HG02571 (cell line): Measurements from ENCODE around the gene PTK6.

ENCODE experiments used
- ATAC-seq: cut with Tn5 transposase; IDR thresholded peaks from one replicate; pipeline ENCODE4 v1.9.1; 2021; ENCODE audit warnings: mild to moderate bottlenecking, moderate library complexity; ENCODE audit not compliant: unreplicated experiment

The PTK6 gene

DNA sequence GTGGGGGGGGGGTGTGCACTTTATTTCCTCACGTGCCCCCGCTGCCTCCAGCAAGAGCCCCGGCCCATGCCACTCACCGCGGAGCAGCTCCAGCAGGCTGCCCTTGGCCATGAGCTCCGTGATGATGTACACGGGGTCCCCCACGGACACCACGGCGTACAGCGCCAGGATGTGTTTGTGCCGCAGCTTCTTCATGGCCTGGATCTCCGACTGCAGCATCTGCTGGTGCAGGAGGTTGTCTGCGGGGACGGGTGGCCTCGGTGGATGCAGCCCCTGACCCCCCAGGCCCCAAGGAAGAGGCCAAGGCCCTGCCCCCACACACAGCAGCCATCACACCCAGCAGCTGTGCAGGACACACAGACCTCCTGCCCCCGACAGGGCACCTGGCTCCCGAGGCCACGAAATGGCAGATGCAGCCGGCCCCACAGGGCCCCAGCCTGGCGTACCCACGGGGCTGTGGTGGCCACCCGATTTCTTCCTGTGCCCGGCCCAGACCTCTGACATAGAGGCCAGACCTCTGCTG lies 4.7 kb downstream of the PTK6 start:
- ATAC-seq: no peak

DNA sequence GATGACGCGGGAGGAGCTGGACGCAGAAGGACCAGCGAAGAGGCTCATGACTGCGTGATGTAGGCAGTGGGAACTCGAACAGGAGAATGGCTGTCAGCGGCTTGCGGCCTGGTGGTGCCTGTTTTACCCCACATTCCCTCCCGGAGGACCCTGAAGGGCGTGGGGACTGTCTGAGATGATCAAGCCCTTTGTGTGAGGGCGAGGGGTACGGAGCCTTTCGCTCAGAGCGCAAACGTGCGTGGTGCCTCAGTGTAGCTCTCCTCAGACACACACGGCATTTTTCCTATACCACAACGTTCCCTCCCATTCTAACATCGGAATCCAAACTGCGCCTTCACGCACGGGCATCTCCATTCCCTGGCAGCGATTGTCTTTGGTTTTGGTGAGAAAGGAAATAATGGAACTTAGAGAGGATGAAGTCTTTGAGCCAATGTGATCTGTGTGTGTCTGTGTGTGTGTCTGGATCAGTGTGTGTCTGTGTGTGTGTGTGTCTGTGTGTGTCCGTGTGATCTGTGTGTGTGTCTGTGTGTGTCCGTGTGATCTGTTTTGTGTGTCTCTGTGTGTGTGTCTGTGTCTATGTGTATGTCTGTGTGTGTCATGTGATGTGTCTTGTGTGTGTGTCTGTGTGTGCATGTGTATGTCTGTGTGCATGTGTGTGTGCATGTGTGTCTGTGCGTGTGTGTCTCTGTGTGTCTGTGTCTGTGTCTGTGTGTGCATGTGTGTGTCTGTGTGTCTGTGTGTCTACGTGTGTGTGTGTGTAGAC lies 5.3 kb downstream of the PTK6 start:
- no peak for ATAC-seq

DNA sequence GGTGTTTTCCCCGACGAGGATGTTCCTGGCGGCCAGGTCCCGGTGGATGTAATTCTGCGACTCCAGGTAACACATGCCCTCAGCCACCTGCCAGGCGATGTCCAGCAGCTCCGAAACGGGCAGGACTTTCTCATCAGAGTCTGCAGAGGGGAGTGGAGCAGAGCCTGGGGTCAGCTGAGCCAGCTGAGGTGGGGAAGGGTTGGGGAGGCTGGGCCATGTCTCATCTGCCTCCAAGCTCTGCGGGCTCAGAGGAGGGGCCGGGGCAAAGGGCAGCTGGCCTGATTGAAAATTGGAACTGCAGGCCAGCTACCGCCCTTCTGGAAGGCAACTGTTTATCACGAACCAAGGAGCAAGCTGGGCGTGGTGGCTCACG lies 6.4 kb downstream of the PTK6 start:
- ATAC-seq: no peak

DNA sequence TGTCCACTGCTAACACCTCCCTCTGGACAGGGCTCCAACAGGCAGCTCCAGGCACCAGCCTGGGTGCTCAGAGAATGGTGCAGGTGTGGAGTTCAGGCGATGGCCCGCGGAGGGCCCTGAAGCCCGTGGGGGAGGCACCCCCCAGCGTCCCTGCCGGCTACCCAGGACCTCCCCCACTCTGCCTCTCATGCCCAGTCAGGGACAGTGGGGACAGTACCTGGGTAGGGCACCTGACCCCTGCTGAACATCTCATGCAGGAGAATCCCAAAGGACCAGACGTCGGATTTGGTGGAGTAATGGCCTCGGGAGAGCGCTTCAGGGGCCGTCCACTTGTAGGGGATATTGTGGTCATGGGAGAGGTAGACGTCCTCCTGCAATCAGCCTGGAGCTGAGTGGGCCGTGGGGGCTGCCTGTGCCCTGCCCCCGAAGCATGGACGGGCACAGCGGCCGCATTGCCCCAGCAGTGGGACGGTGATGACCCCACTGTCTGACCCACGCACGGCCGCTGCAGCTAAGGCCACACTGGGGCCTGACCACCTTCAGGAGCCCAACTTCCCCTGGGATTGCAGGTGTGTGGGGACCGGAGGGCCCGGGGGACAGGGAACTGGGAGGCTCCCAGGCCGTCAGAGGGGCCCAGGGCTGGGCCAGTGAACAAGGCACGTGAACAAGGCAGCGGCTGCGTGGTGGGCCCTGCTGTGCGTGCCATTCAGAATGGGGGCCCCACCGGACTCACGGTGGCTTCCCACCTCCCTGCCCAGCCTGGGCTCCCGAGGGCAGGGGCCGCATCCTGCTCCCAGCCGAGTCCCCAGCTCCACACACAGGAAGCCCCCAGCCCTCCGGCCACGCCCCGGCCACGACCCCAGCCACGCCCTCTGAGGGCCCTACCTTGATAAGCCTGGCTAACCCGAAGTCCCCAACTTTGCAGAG lies 7.1 kb downstream of the PTK6 start:
- ATAC-seq: no peak

DNA sequence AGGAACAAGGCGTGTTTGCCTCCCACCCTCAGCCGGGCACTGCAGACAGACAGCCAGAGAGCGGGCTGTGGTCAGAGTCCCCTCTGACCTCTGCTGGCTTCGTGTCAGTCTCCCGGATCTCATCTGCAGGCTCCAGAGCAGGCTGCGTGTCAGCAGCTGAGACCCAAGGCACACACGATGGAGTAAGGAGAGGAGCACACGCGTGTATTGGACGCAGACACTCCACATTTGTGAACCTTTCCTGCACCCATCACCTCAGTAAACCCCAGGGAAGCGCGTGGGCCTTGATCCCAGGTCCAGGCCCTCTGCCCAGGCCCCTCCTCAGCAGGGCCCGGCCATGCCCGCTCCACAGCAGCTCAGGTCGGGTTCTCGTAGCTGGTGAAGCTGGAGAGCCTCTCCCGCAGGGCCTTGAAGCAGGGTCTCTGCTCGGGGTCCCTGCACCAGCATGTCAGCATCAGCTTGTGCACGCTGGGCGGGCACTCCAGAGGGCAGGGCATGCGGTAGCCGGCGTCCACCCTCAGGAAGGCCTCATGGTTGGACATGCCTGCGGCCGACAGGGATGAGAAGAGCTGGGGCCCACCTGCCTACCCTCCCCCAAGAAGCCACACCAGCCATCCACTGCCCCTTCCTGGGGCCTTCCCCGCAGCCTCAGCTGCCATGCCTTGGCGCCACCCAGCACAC lies 7.9 kb downstream of the PTK6 start:
- no peak for ATAC-seq

DNA sequence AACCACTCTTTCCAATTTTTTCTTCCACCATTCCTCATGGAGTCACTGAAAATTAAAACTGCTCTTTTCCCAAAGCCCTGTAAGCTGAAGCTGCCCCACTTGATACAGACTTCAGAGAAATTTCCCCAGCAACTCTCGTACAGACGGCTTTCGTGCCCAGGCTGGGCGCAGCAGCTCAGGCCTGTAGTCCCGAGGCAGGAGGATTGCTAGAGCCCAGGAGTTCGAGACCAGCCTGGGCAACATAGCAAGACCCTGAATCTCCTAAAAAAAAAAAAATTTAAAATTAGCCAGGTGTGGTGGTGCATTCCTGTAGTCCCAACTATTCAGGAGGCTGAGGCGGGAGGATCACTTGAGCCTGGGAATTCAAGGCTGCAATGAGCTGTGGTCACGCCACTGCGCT lies 10.0 kb downstream of the PTK6 start:
- no peak for ATAC-seq

DNA sequence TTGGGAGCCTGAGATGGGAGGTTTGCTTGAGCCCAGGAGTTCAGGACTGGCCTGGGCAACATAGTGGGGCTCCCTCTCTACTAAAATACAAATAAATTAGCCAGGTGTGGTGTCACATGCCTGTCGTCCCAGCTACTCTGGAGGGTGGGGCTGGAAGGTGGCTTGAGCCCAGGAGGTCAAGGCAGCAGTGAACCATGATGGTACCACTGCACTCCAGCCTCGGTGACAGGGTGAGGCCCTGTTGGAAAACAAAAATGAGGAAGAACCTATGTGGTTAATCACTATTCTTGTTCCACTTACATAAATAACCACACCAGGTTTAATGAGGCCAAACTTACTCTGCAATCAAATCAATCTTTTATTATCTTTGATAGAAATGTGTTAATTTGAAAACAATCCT lies 11.2 kb downstream of the PTK6 start:
- no peak for ATAC-seq

DNA sequence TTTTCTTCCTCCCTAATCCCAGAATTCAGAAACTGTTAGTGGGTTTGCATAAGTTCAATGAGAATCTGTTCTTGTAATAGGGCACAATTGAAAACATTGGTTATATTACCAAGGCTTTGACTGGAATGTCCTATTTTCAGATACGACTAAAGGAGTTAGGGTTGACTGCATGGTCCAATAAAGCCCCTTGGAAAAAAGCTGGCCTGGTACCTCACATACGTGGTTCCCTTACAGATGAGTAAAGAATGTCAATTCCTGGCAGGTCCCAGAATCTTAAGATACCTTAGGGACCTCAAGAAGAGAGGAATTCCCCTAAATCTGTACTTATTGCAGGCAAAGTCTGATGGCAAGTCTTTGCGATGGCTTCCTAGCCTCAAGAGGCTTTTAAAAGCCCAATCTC lies 12.0 kb downstream of the PTK6 start:
- ATAC-seq: no peak

DNA sequence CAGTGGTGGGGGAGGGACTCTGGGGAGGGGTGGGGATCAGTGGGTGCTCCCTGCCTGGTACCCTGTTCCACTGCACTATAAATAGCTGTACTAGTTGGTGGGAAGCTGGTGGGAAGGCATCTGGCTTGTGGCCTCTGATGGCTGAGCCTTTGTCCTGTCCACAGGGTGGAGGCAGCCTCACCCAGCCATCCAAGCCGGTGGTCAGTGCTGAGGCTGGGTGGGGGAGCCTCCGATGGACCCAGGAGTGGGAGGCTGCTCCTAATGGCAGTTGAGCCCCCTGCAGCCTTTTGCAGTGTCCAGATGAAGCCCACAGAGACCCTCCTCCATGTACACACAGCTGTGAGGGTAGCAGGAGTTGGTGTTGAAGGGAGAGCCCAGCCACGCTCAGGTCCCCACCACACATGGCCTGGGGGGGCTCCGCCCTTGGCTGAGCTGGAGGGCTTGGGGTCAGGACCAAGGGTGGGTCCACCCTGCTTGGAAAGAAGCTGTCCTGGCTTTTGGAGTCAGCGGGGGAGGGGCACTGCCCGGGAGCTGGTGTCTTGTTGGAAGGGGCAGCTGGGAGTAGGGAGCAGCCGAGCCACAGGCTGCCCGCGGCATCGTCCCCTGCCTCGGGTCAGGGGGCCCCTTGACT lies 14.1 kb downstream of the PTK6 start:
- ATAC-seq: no peak

DNA sequence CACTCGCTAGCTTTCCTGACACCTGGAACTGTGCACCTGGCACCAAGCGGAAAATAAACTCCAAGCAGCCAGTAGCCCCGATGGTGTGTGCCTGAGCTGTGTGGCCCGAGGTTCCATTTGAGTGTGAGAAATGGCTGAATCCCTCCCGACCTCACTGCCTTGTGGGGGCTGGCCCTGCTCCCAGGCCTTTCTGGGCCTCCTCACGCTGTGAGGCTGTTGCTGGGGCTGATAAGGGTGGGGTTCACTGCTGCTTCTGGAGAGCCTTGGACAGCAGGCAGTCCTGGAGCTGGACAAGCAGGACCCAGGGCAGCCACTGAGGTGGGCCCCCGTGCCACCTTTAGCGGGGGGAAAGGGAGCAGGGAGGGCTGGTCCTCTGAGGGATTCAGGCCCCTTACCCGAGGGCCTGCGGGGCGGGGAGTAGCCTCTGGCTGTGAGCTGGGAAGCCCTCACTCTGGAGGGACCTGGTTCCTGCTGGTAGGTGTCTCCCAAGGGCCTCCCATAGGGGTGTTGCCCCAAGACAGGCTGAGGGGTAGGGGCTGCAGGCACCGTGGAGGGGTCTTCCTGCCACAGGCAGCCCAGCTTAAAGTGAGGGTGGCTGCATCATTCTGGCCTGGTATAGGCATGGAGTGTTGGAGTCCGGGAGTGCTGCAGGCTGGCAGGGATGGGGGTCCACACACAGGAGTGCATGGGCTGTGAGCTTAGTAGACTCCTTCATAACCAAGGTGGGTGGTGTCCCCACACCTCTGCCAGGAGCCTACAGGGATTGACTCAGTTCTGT lies 14.9 kb downstream of the PTK6 start:
- no peak for ATAC-seq

DNA sequence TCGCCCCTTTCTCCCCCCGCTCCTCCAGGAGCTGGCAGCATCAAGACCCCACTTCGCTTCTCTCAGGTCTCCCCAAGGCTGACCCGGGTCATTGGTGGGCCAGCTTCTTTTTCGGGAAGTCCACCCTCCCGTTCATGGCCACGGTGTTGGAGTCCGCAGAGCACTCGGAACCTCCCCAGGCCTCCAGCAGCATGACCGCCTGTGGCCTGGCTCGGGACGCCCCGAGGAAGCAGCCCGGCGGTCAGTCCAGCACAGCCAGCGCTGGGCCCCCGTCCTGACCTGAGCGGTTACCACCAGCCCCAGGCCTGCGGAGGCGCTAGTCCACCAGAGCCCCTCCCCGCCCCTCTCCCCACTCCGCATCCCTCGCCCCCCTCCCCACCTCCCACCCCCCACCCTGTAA lies 15.6 kb downstream of the PTK6 start:
- no peak for ATAC-seq

DNA sequence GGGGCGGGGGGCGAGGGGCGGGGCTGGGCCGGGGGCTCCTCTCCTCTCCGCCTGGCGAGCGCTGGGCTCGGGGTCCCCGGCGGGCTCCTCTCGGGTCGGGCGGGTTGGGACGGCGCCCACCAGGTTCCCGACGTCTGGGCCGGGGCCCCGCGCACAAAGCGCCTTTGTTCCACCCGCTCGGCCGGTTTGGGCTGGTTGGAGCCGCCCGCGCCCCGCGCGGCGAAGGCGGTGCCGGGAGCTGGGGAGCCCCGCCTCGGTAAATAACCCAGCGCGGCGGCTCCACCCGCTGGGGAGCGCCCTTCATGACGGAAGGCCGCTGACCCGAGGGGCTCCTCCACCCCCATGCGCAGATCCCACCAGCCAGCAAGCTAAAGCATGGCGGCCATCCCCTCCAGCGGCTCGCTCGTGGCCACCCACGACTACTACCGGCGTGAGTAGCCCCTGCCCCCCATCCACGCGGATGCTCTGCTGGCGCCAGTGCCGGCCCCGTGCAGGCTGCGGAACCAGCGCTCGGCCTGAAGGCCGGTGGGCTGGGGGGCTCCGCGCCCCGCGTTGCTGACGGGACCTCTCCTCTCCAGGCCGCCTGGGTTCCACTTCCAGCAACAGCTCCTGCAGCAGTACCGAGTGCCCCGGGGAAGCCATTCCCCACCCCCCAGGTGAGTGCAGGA lies 16.1 kb downstream of the PTK6 start:
- peak; percentile 29 for ATAC-seq

DNA sequence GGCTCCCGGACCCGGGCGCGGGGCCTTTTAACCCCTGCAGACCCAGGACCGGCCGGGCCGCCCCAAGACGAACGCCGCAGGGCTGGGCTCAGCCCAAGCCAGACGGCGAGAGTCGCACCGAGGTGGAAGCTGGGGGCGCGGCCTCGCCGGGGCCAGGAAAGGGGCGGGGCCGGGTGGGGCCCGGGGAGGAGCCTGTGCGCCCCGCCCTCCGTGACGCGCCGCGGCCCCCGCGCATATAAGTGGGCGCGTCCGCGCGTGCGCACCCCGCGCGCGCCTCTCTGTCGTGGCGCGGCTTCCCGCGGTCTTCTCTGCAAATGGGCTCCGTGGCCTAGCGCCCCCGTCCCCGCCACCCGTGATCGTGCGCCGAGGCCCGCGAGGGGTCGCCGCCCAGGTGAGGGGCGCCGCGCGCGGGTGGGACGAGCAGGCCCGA lies 16.7 kb downstream of the PTK6 start, which contains the start of gene PPDPF:
Gene PPDPF (plus strand): TSS at position 262 of the 430 bp plus-strand sequence. CDS start 544 bp downstream, outside the sequence.
- ATAC-seq: peak; percentile 57

DNA sequence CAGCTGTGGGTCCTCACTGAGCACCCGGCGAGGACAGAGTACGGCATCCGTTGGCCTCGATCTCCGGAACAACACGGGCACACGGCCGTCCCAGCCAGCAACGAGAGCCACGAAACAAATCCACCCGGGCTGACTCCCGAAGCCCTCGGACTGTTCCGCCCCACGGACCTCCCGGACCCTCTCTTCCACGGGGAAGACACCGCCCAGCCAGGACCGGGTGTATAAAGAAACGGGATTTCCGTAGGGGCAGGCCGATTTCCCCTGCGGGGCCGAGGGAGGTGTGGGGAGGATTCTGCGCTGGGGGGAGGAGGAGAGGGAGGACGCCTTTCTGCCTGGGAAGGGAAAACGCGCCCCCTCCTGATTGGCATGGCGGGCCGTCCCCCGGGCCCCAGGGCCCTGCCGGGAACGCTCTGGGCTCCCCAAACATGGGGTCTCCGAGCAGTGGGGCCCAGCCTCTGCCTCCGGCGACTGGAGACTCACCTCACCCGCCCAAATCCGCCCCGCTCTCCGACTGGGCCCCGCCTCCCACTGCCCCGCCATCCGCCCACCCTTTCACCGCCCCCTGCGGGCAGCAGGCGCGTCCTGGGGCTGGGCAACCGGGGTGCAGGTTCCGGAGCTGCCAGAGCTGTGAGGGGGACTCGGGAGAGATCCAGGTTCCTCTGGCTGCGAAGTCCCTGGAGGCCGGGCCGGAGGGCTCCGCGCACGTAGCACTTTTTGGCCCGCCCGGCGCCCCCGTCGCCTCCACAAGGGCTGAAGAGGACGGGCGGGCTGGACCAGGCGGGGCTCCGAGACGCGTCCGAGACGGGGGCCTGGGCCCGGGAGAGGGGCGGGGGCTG lies 17.3 kb downstream of the PTK6 start:
- peak; percentile 34 for ATAC-seq

DNA sequence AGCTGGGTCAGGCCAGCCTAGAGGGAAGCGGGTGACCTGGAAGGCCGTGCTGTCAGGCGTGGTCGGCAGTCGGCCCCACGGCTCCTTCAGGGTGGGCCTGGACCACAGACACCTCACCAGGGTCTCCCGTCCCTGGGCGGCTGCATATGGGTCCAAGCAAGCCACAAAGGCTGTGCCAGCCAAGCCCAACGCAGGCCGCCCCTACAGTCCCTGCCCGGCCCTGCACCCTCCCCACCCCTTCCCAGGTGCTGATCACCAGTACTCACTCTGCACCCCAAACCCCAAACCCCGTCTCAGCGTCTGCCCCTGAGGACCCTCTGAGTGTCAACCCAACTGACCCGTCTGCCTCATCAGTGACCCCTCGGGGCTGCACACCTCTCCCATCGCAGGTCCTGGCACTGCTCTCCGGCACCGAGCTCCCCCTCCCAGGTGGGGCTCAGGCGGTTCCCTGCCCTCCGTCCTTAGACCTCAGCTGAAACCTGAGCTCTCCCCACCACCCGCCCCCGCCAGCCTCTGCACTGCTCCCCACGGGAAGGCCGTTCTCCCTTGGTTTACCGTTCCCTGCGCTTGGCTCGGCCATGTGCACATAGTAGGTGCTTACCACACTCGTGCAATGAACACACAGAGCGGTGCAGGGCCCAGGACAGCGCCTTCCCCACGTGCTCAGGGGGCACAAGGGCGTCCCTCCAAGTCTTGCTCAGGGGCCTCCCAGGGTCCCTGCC lies 18.1 kb downstream of the PTK6 start:
- ATAC-seq: no peak

DNA sequence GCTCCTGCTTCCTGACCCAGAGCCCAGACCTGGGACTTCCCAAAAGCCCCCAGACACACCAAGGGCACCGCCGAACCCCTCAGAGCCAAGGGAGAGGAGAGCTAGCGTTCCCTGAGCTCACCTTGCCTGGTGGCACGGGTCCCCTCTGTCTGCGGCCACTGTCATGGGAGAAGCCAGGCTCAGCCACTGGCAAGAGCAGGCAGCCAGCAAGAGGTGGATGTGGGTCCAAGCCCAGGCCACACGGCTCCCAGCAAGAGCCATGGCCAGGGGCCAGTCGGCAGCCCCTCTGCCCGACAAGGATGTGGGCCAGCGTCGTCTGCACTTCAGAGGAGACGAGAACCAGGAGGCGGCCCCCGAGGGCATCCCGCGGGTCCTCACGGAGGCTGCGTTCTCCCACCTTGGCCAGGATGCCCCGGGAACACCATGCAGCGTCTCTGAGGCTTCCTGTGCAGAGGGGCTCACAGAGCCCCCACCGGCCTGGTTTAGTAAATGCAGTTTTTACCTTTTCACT lies 18.8 kb downstream of the PTK6 start:
- no peak for ATAC-seq
